GM06990 (cell line): ENCODE data around the gene RBM20.

Source experiments
- DNase-seq: peaks from one replicate; pipeline ENCODE4 v3.0.0-alpha.2; 2011; ENCODE audit not compliant: insufficient read length; ENCODE audit errors: extremely low read depth
- H3K27me3 ChIP-seq: replicated peaks from 2 replicates; pipeline ENCODE4 v1.6.0; 2011; ENCODE audit warnings: low read length; ENCODE audit not compliant: control insufficient read depth, insufficient read depth
- H3K36me3 ChIP-seq: 2 replicates; pipeline ENCODE4 v1.5.1; 2011; ENCODE audit warnings: low read length; ENCODE audit not compliant: control insufficient read depth, insufficient read depth
- H3K4me3 ChIP-seq: replicated peaks from 2 replicates; pipeline ENCODE4 v1.5.1; 2011; ENCODE audit warnings: low read depth, mild to moderate bottlenecking, control low read depth, low read length
- TF ChIP-seq, protein P1 (sequence below): IDR thresholded peaks from 2 replicates; pipeline ENCODE4 v1.5.1; 2011; ENCODE audit warnings: low read length, control low read depth, mild to moderate bottlenecking, inconsistent platforms; ENCODE audit not compliant: insufficient read depth, poor library complexity, severe bottlenecking

The RBM20 gene

DNA sequence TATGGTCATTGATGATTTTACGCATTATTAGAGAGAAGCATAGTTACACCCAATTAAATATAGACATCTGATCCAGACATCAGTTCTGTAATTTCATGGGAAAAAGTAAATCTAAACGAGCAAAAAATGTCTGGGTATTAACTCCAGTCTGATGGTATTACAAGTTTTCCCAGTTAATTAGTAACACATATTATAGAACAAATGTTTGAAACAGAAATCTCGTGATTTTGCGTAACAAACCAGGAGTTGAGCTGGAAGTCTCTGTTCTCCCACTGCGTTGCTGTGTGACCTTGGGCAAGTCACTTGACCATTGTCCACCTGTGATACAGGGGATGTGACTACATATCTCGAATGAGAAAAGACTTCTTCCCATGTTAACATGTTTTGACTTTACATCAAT is 43.3 kb downstream of the RBM20 start:
- no peak for DNase-seq
- TF ChIP-seq, protein P1, sequence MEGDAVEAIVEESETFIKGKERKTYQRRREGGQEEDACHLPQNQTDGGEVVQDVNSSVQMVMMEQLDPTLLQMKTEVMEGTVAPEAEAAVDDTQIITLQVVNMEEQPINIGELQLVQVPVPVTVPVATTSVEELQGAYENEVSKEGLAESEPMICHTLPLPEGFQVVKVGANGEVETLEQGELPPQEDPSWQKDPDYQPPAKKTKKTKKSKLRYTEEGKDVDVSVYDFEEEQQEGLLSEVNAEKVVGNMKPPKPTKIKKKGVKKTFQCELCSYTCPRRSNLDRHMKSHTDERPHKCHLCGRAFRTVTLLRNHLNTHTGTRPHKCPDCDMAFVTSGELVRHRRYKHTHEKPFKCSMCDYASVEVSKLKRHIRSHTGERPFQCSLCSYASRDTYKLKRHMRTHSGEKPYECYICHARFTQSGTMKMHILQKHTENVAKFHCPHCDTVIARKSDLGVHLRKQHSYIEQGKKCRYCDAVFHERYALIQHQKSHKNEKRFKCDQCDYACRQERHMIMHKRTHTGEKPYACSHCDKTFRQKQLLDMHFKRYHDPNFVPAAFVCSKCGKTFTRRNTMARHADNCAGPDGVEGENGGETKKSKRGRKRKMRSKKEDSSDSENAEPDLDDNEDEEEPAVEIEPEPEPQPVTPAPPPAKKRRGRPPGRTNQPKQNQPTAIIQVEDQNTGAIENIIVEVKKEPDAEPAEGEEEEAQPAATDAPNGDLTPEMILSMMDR = no peak
- Histone ChIP-seq H3K36me3 (no peaks in the 10 kb centered on the region), H3K4me3 (no peak overlapping the region), H3K27me3 (no peaks in the 10 kb centered on the region)

DNA sequence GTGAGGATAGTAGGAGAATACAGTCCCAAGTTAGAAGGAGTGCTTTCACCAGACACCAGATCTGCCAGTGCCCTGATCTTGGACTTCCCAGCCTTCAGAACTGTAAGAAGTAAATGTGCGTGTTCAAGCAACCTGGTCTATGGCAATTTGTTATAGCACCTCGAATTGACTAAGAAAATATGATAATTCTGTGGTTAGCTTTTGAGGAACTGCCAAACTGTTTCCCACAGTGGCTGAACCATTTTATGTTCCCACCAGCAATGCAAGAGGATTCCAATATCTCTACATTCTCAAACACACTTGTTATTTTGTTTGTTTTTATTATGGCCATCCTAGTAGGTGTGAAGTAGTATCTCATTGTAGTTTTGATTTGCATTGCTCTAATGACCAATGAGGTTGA is 47.0 kb downstream of the RBM20 start:
- Histone ChIP-seq H3K36me3 (no peaks in the 10 kb centered on the region), H3K4me3 (no peak overlapping the region), H3K27me3 (no peaks in the 10 kb centered on the region)
- no peak for DNase-seq
- TF ChIP-seq, protein P1 = no peak

DNA sequence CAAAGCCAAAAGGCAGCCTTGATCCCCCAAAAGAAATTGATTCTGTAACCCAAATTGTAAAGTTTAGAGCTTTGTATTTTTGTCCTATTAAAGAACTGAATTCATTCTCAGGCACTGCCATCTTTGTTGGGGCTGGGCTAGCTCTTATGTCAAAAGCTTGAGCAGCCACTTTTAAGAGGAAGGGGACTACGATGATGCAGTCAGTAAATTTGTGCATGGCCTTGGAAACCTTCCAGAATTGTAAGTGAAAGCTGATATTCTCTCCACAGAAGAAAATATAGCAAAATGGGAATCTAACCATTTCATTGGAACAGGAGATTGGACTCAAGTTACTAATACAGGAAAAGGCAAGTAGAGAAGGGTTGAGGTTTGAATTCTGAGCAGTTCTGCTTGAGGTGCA is 50.1 kb downstream of the RBM20 start:
- H3K27me3 ChIP-seq = no peaks in the 10 kb centered on the region
- H3K4me3 ChIP-seq = no peak overlapping the region
- no peaks in the 10 kb centered on the region for H3K36me3 ChIP-seq
- no peak for DNase-seq
- TF ChIP-seq, protein P1 = no peak

DNA sequence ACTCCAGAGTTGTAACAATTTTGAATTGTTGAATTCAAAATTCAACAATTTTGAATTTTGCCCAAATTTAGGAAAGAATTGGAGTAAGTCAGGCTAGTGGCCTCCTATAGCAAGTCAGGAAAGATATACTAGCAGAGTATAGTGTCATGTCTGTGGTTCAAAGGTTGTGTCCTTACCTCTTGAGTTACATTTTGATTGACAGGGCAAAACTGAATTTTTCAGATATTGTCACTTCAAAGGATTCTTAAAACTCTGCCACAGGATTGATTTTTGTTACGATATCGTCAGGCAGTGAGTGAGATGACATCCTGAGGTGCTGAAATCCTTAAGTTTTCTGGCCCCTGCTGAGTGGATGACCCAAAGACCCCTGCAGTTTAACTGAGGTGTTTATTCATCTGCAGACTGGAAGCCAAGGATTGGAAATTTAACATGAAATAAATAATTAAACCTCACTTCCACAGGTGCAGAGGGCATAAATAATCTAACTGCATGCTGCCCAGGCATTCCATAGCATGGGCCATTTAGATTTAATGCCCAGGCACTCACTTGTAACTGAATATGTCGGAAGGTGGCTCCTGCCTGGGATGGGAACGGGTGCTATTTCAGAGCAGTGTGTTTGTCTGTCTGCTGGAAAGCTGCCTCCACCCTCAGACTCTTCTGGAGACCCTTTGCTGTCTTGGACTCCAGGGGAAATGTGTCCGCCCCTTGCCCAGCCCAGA is 50.8 kb downstream of the RBM20 start:
- no peak for DNase-seq
- H3K36me3 ChIP-seq = no peaks in the 10 kb centered on the region
- H3K27me3 ChIP-seq = no peaks in the 10 kb centered on the region
- H3K4me3 ChIP-seq = no peak overlapping the region
- TF ChIP-seq, protein P1 = no peak

DNA sequence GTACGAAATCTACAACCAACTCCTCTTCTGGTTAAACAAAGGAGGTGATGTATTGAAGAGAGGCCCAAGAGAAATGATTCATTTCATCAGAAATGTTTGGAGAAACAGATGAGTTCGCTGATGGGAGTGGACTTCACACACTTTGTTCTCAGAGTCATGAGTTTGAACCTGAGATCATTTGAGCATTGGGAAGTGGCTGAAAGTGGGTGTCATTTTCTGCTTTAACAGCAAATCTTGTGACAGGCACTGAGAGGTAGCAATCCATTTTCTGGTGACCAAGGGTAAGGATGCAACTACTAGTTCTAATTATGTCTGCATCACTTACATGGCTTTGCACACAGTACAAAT is 51.4 kb downstream of the RBM20 start:
- no peak for DNase-seq
- no peak overlapping the region for H3K4me3 ChIP-seq
- H3K36me3 ChIP-seq = no peaks in the 10 kb centered on the region
- TF ChIP-seq, protein P1 = no peak
- H3K27me3 ChIP-seq = no peaks in the 10 kb centered on the region

DNA sequence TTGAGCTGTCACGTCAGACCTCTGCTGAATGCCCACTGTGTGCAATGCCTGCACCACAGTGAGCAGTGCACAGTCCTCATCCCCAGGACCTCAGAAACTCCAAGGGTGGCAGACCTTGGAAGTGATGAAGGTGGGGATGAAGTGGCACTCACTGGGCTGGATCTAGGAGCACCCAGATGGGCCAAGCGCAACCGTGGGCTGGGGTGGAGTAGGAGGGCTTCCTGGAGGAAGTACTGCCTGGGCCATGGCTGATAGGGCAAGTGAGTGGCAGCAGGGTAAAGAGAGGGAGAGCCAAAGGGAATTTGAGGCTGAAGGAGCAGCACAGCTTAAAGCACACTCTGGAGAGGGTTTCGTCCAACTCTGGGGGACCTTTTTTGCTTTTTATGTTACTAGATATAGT is 52.3 kb downstream of the RBM20 start:
- Histone ChIP-seq H3K4me3 (no peak overlapping the region), H3K36me3 (no peaks in the 10 kb centered on the region), H3K27me3 (no peaks in the 10 kb centered on the region)
- TF ChIP-seq, protein P1 = no peak
- no peak for DNase-seq
